Measurements from ENCODE around the gene AGBL4.

GRCh38 chr1:48792961-48793360, 1230.8 kb downstream of the AGBL4 start:
- TF ChIP-seq EZH2 (IDR thresholded peaks at IDR 0.05; ENCODE audit: insufficient read depth, poor library complexity, severe bottlenecking) (no peak), EZH2phosphoT487 (IDR thresholded peaks at IDR 0.05; ENCODE audit: insufficient read depth, low read depth) (no peak)

Measured in GM23248 (cell line).